ENCODE results near the gene MGARP.

DNA sequence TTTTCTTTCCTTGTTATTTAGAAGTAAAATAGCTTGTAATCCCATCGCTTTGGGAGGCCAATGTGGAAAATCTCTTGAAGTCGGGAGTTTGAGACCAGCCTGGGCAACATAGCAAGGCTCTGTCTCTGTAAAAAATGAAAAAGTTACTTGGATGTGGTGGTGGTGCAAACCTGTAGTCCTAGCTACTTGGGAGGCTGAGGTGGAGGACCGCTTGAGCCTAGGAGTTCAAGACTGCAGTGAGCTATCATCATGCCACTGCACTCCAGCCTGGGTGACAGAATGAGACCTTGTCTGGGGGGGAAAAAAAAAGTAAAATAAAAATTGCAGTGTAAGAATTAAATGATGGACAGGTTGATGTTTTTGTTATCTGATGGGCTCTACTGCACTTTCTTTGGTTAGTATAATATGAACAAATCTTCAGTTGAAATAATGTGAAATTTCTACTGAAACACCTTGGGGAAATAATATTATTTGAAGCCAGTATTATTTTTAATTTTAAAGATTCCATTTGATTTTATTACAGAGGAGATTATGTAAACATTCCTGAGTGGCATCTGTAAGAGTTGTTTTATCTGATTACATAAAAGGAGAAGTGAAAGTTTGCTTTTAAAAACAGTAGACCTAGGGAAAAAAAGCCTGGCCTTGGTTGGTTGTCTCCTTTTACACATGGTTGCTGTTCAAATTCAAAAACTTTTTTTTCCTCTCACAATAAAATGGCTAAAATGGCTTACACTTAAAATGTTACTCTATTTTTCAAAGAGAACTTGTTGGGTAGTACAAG, 32.7 kb upstream of the MGARP start:
- TF ChIP-seq, protein P1, sequence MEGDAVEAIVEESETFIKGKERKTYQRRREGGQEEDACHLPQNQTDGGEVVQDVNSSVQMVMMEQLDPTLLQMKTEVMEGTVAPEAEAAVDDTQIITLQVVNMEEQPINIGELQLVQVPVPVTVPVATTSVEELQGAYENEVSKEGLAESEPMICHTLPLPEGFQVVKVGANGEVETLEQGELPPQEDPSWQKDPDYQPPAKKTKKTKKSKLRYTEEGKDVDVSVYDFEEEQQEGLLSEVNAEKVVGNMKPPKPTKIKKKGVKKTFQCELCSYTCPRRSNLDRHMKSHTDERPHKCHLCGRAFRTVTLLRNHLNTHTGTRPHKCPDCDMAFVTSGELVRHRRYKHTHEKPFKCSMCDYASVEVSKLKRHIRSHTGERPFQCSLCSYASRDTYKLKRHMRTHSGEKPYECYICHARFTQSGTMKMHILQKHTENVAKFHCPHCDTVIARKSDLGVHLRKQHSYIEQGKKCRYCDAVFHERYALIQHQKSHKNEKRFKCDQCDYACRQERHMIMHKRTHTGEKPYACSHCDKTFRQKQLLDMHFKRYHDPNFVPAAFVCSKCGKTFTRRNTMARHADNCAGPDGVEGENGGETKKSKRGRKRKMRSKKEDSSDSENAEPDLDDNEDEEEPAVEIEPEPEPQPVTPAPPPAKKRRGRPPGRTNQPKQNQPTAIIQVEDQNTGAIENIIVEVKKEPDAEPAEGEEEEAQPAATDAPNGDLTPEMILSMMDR (IDR thresholded peaks at IDR 0.05) = no peak
- TF ChIP-seq POLR2A (IDR thresholded peaks at IDR 0.05) (no peak), EP300 (IDR thresholded peaks at IDR 0.05) (no peak)

Measured in ovary (tissue), 3 donors.